Esophagus mucosa (tissue), 1 donor: ENCODE measurements around the gene FZD10. TPM values are rescaled to one million over a fixed set of nuclear protein-coding genes. Genes with fewer than 3 reads are reported as not detected.

ENCODE experiments used
- ATAC-seq: fragments of 200-7000 bp; cut with Tn5 transposase; one replicate; pipeline ENCODE4 v1.9.1; 2020
- total RNA-seq: library from RNA; stranded (reverse); gene quantifications from one replicate; pipeline ENCODE4 v1.2.4, GENCODE V29; 2023
- donor health status: DM: yes; HTN: yes; CAD: no.

FZD10 gene
- total RNA-seq, 1 donor from 2014 or later: 13.7 TPM

GRCh38 chr12:130179621-130180020 is 17.4 kb downstream of the FZD10 start:
- ATAC-seq: peak; percentile 19

GRCh38 chr12:130181211-130181610 is 18.9 kb downstream of the FZD10 start:
- ATAC-seq: no peak

DNA sequence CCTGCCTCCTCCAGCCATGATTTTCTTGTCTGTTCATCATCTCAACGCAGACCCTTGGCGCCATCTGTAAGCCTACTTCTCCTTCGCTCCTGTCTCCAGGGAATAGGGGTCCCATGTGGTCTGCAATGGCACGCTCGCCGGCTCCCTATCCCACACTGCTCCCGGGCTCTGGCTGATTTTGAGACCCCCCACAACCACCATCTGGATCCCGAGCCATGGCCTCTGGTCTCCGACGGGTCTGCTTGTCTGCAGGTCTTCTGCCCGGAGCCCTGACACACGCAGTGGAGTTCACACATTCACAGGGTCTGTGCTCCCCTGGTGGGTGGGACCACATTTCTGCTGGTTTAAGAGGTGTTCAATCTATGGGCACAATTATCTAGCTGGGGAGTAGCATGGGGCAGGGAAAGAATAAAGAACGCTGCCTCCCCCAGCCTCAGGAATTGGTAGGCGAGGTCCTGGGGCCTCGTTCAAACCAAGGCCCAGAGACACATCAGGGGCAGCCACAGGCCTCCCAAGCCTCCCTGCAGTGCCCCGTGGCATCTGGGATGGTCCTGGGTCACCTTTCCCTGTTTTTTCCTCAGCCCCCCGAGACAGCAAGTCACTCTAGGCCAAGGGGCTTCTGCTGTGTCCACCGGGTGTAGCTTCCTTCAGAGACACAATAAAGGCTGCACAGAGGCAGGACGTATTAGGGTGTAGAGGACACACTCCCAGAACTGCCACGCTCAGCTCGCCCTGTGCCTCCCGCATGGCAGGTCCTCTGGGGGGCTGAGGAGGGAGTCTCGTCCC is 21.5 kb downstream of the FZD10 start:
- no peak for ATAC-seq

GRCh38 chr12:130184404-130185090 is 22.3 kb downstream of the FZD10 start:
- no peak for ATAC-seq

- ATAC-seq: no peak
Observed at GRCh38 chr12:130185455-130186391, 23.5 kb downstream of the FZD10 start.

DNA sequence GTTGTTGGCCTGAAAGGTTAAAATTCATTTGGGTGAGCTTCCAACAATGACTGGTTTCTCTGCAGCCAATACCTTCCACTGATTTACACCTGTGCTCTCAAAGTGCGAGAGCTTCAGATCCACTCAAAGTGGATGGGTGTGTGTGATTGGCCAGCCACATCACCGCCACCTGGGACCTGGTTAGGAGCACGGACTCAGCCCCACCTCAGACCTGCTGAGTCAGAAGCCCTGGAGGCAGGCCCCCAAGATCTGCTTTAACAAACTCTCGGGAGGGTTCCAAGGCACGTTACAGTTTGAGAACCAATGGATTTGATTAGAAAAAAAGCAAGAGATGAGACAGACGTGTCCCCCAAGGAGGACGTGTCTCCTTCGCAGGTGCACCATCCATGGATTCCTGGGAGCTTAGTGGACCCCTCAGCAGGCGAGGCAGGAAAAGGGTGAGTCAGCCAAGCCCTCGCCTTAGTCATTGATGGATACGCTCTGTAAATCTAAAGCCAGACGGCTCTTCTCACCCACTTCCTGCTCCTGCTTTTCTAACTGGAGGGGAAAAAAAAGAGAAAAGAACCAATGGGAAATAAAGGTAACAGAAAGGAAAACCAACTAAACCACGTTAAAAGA is 24.5 kb downstream of the FZD10 start:
- ATAC-seq: peak; percentile 79

DNA sequence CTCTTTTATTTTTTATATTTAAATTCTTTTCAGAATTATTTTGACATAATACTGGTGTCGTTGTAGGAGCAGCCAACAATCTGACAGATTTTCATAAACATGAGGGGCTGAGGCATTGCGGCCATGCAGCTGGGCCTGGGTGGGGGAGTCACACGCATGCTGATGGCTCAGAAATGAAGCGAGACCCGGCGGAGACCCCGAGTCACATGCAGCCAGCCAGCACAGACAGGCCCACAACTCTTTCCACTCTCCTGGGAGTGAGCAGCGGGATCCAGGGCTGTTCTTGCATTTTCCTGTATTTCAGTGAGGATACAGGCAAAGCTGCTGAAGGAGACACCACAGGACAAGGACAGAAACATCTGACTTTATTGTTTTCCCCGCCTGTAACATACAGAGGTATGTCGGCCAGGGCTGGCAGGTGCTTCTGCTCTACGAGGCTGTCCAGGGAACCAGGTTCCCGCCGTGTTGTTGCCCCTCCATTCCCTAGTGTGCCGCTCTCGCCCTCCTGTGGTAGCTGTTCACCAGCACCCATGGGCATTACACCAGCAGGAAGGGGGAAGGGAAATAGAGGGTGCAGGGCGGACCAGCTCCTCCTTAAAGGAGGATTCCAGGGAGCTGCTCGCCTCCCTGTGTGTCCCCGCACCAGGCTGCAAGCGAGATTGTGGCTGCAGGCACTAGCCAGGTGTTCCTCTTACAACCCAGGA is 30.5 kb downstream of the FZD10 start:
- ATAC-seq: peak; percentile 76

DNA sequence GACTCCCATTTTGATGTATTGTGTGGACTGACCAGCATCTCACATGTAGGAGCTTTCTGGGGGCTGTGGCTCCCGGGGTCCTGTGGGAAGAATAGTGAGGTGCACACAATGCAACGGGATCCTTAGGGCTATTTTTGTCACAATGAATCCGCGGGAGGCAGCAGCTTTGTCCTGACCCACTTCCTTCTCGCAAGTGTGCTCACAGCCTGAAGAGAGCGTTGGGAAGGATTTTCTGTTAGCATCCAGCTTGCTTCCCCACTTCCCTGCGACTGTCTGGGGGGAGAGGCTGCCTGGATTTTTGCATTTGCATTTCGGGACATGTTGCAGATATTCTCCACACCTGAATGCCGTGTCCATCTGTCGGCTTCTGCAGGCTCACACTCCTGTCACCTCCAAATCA is 31.9 kb downstream of the FZD10 start:
- no peak for ATAC-seq

- ATAC-seq: no peak
Observed at GRCh38 chr12:130195369-130195768, 33.1 kb downstream of the FZD10 start.

GRCh38 chr12:130195776-130196175 is 33.5 kb downstream of the FZD10 start:
- ATAC-seq: no peak

DNA sequence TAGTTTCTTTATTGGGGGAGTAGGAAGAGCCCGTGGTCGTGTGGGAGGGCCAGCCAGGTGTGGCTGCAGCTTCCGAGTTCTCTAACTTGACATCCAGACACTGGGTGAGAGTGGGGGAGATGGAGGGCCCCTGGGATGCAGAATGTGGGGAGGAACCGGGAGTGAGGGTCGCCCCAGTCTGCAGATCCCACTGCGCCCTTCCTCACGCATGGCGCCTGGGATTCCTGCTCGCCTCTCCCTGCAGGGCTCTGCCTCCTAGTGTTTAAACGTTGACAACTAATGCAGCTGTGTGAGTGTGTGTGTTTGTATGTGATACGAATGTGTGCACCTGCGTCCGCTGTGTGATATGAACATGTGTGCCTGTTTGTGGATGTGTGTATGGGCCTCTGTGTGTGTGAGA is 34.6 kb downstream of the FZD10 start:
- no peak for ATAC-seq

GRCh38 chr12:130198026-130198662 is 35.9 kb downstream of the FZD10 start:
- no peak for ATAC-seq

GRCh38 chr12:130198663-130199060 is 36.4 kb downstream of the FZD10 start:
- ATAC-seq: no peak

- no peak for ATAC-seq
Observed at GRCh38 chr12:130199581-130200390, 37.5 kb downstream of the FZD10 start.

- no peak for ATAC-seq
Observed at GRCh38 chr12:130200445-130200844, 38.2 kb downstream of the FZD10 start.

DNA sequence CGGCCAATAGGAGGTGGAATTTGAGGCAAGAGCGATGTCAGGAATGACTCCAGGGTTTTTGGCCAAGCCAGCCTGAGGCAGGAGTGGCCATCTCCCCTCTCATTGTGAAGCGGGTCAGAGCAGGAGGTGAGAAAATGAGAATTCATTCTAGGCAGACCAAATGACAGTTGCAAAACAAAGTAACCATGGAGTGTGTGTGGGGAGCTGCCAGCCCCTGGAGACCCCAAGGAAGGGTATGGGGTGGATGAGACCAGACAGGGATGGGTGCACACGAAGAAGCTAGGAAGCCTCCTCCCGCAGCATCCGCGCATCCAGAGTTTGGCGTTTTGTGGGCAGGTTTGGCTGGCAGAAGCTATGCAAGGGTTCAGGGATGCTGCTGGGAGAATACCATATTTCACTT is 38.8 kb downstream of the FZD10 start:
- ATAC-seq: no peak

- ATAC-seq: no peak
Observed at GRCh38 chr12:130202201-130202600, 39.9 kb downstream of the FZD10 start.

DNA sequence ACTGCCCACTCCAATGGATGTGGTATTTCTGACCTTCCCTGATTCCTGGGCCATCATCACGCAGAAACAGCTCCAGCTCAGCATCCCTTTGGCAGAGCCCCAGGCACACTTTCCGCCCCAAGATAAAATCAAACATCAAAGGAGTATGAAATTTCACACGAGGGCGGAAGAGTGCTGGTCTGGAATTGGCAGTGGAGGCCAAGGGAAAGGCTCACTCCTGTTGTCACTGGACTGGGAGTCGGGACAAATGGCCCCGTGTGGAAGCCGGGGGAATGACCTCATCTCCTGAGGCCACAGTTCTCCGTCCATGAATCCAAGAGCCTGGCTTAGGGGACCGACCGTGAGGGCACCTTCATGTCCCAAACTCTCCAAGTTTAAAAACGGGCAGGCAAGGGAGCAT is 40.9 kb downstream of the FZD10 start:
- no peak for ATAC-seq

DNA sequence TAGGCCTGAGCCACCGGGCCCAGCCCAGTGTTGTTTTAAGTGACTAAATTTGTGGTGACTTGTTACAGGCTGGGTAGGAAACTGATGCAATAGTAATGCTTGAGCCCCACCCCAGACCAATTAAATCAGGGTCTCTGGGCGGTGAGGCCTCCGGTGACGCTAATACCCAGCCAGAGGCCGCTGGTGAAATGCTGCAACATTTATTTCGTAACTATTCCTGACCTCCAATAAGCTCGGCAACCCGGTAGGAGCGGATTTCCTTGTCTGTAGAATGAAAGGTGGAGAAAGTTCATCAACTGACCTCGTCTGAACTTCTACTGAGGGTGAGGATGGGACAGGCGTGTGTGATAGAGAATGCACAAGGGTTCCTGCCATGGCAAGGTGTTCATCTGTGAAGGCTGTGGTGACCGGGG is 42.3 kb downstream of the FZD10 start:
- peak; percentile 98 for ATAC-seq

DNA sequence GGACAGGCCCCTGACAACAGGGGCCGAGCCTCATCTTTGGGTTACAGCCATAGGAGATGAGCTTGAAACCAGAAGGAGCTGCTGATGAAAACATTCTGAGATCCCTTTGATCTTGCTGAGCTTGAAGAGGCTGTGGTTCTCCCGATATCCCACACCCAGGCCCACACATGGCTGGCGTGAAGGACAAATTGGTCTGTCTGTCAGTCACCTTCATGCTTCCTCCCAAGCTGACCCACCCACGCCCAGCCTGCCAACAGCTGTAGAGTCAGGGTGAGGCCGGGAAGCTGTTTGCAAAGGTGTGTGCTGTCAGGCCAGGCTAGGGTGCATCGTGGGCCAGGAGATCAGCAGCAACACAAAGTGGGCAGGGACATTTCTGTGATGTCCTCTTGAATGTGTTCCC is 43.2 kb downstream of the FZD10 start:
- peak; percentile 79 for ATAC-seq
